HEK293T (cell line): ENCODE results near the gene SLC35B1.

Experiments
- CTCF ChIA-PET: fragments of 350-600 bp; formaldehyde crosslinking; extraction: SDS; loops from one replicate; lab custom pipeline; 2021; ENCODE audit warnings: antibody characterized with exemption, inconsistent platforms; lab: Yijun Ruan, JAX
- POLR2A ChIA-PET: fragments of 350-600 bp; formaldehyde crosslinking; extraction: SDS; loops from one replicate; lab custom pipeline; 2020; ENCODE audit warnings: antibody characterized with exemption, inconsistent platforms; lab: Yijun Ruan, JAX
- DNase-seq: peaks from one replicate; pipeline ENCODE4 v3.0.0; 2012; ENCODE audit warnings: mixed read lengths; ENCODE audit errors: extremely low spot score
- ARNT ChIP-seq: fragments of 450-650 bp; IDR thresholded peaks from 2 replicates; pipeline ENCODE4 v1.6.1; 2017; ENCODE audit warnings: mild to moderate bottlenecking
- BHLHE40 ChIP-seq: fragments of 450-650 bp; IDR thresholded peaks from 2 replicates; pipeline ENCODE4 v1.6.1; 2016; ENCODE audit warnings: mild to moderate bottlenecking, moderate library complexity, borderline replicate concordance
- CTBP1 ChIP-seq: fragments of 450-650 bp; IDR thresholded peaks from 2 replicates; pipeline ENCODE4 v1.6.1; 2016; ENCODE audit warnings: borderline replicate concordance
- ELF4 ChIP-seq: fragments of 450-650 bp; IDR thresholded peaks from 2 replicates; pipeline ENCODE4 v1.6.1; 2017; ENCODE audit warnings: antibody characterized with exemption
- FOXA1 ChIP-seq: fragments of 450-650 bp; IDR thresholded peaks from 2 replicates; pipeline ENCODE4 v1.6.1; 2016; ENCODE audit warnings: mild to moderate bottlenecking
- FOXK2 ChIP-seq: fragments of 450-650 bp; IDR thresholded peaks from 2 replicates; pipeline ENCODE4 v1.6.1; 2016; ENCODE audit warnings: mild to moderate bottlenecking
- FOXM1 ChIP-seq: fragments of 450-650 bp; IDR thresholded peaks from 2 replicates; pipeline ENCODE4 v1.6.1; 2017; ENCODE audit warnings: mild to moderate bottlenecking, borderline replicate concordance
- HDGF ChIP-seq: fragments of 450-650 bp; IDR thresholded peaks from 2 replicates; pipeline ENCODE4 v1.6.1; 2017; ENCODE audit warnings: antibody characterized with exemption, borderline replicate concordance
- L3MBTL2 ChIP-seq: fragments of 450-650 bp; conservative IDR thresholded peaks from 2 replicates; pipeline ENCODE4 v1.6.1; 2016; ENCODE audit warnings: mild to moderate bottlenecking
- LEF1 ChIP-seq: fragments of 450-650 bp; IDR thresholded peaks from 2 replicates; pipeline ENCODE4 v1.6.1; 2017; ENCODE audit warnings: mild to moderate bottlenecking, borderline replicate concordance
- NFRKB ChIP-seq: fragments of 450-650 bp; IDR thresholded peaks from 2 replicates; pipeline ENCODE4 v1.6.1; 2016; ENCODE audit warnings: mild to moderate bottlenecking, moderate library complexity
- SP1 ChIP-seq: fragments of 450-650 bp; IDR thresholded peaks from 2 replicates; pipeline ENCODE4 v1.6.1; 2017
- SUZ12 ChIP-seq: fragments of 450-650 bp; IDR thresholded peaks from 2 replicates; pipeline ENCODE4 v1.6.1; 2016; ENCODE audit warnings: mild to moderate bottlenecking
- TARDBP ChIP-seq: fragments of 450-650 bp; IDR thresholded peaks from 2 replicates; pipeline ENCODE4 v1.6.1; 2016
- ZNF384 ChIP-seq: fragments of 450-650 bp; IDR thresholded peaks from 2 replicates; pipeline ENCODE4 v1.6.1; 2016
- TF ChIP-seq, protein P1 (sequence below): fragments of 450-650 bp; IDR thresholded peaks from 2 replicates; pipeline ENCODE4 v1.6.1; 2016

The SLC35B1 gene

DNA sequence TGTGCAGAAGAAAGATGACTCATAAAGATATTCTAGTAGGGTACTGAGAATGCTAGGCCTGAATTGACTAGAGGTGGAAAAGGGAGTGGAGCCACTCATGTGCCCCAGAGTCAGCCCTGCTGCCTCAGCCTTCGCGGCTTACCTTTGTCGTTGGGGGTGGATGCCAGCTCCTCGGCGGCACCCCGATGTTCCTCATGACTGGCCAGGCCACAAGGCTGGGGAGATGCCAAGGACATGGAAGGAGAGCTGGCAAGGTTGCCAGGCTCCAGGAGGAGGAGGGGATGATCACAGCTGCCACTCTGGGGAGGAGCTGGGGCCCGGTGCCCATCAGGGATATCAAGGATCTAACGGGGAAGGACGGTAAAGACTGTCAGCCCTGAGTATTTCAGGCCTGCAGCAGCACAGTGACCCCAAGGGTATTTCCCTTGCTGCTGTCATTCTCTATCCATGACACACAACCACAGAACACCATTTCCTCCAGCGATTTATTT, 9.7 kb upstream of the SLC35B1 start:
- no peak for DNase-seq
- ChIA-PET POLR2A (interaction anchor here (1.4 kb wide), 1 partner anchor 8 kb away, joined by 3 read pairs; no protein-coding TSS in a partner anchor), CTCF (no interaction called here)
- TF ChIP-seq SP1 (no peak), ARNT (no peak), CTBP1 (no peak), HDGF (no peak), FOXK2 (no peak), FOXM1 (no peak), L3MBTL2 (no peak), LEF1 (no peak), ZNF384 (no peak), NFRKB (no peak), TARDBP (no peak), SUZ12 (no peak), BHLHE40 (no peak), FOXA1 (no peak), ELF4 (no peak)
- TF ChIP-seq, protein P1, sequence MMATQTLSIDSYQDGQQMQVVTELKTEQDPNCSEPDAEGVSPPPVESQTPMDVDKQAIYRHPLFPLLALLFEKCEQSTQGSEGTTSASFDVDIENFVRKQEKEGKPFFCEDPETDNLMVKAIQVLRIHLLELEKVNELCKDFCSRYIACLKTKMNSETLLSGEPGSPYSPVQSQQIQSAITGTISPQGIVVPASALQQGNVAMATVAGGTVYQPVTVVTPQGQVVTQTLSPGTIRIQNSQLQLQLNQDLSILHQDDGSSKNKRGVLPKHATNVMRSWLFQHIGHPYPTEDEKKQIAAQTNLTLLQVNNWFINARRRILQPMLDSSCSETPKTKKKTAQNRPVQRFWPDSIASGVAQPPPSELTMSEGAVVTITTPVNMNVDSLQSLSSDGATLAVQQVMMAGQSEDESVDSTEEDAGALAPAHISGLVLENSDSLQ, result no peak

DNA sequence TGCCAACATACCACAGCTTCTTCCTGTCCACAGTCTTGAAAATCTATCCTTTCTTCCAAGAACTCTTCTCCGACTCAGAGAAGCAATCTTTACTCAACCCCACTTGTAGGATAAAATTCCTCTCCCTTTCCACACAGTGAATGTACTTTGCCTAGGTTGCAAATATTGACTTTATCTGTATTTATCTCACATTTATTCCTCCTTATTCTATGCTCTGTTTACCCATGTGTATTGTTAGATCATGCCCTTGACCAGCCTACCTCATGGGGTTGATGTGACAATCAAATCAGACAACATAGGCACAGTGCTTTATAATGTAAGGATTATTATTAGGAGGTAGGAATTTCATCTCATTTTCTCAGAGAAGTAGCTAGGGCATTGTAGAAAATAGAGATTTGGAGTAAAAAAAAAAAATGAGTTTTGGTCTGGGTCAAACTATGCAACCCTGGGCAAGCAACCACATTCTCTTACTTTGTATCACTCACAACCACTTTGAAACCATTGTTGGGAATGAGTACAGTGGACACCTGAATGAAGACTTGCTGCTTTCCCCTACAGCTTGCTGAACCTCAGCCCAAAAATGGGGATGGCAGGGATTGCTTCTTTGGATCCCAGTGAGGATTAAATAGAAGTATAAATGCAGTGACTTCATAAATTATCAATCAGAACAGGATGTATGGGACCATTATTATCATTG, 9.1 kb upstream of the SLC35B1 start:
- ChIA-PET POLR2A (interaction anchor here (1.6 kb wide), 1 partner anchor 47 kb away, joined by 5 read pairs; the partner anchor contains the start of gene FAM117A), CTCF (no interaction called here)
- no peak for DNase-seq
- no peak for TF ChIP-seq FOXA1
- no peak for TF ChIP-seq SP1
- TF ChIP-seq LEF1, result no peak
- no peak for TF ChIP-seq ARNT
- no peak for TF ChIP-seq ZNF384
- no peak for TF ChIP-seq HDGF
- no peak for TF ChIP-seq BHLHE40
- no peak for TF ChIP-seq L3MBTL2
- TF ChIP-seq NFRKB, result no peak
- TF ChIP-seq, protein P1, result no peak
- TF ChIP-seq FOXK2, result no peak
- TF ChIP-seq TARDBP, result no peak
- TF ChIP-seq CTBP1, result no peak
- TF ChIP-seq SUZ12, result no peak
- no peak for TF ChIP-seq ELF4
- no peak for TF ChIP-seq FOXM1

DNA sequence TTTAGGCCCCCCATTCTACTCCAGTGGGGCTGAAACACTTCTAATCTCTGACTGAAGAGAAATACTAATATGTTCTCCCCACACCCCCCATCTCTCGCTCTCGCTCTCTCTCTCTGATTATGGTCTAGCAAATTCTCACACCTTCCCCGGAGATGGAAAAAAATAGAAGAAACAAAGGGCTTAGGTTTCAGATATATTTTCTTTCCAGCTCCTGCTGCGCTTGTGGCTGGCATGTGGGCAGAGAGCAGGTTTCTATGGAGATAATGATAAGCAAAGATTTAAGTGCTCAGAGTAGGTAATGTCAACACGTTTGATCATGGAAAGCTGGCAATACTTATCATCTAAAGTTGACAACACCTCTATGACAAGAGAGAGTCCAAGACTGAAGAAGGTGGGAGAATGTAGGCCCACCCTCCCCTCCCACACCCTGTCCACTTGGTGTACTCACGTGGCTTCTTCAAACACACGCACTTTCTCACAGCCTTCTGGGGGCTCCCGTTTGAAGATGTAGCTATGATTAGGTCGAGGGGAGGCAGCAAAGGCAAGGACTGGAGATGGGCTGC, 8.0 kb upstream of the SLC35B1 start:
- no peak for DNase-seq
- ChIA-PET POLR2A (interaction anchor here (1.6 kb wide), 1 partner anchor 48 kb away, joined by 5 read pairs; the partner anchor contains the start of gene FAM117A), CTCF (no interaction called here)
- no peak for TF ChIP-seq NFRKB
- TF ChIP-seq FOXM1, result no peak
- no peak for TF ChIP-seq FOXK2
- no peak for TF ChIP-seq LEF1
- TF ChIP-seq, protein P1, result no peak
- TF ChIP-seq BHLHE40, result no peak
- TF ChIP-seq ARNT, result no peak
- no peak for TF ChIP-seq TARDBP
- TF ChIP-seq L3MBTL2, result no peak
- TF ChIP-seq CTBP1, result no peak
- no peak for TF ChIP-seq HDGF

DNA sequence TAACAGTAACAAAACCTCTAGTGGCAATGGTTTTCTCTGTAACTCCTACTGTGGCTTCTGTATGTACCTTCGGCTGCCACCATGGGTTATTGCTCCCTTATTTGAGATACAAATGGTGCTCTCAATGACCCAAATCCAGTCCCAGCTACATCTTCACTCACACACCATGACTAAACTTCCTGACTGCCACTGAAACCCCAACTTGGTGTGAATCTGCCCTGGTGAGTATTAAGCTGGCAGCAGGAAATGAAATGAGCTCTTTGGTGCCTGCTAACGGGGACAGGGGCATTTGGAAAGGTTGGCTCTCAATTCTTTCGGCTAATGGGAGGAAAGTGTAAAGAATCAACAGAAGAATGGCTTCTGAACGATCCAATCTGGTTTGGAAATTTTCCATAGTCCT, 7.5 kb upstream of the SLC35B1 start:
- no peak for DNase-seq
- TF ChIP-seq BHLHE40, result no peak
- TF ChIP-seq NFRKB, result no peak
- no peak for TF ChIP-seq ELF4
- TF ChIP-seq TARDBP, result no peak
- TF ChIP-seq L3MBTL2, result no peak
- TF ChIP-seq HDGF, result no peak
- TF ChIP-seq, protein P1, result no peak
- no peak for TF ChIP-seq SUZ12
- TF ChIP-seq CTBP1, result no peak
- TF ChIP-seq FOXA1, result no peak
- TF ChIP-seq ZNF384, result no peak
- TF ChIP-seq FOXK2, result no peak
- TF ChIP-seq ARNT, result no peak
- no peak for TF ChIP-seq LEF1
- CTCF ChIA-PET, result no interaction called here
- POLR2A ChIA-PET, result interaction anchor here (1.6 kb wide), 1 partner anchor 49 kb away, joined by 5 read pairs; the partner anchor contains the start of gene FAM117A
